Measurements from ENCODE around the gene CATSPERE.
"Not testable (repeated sequence)": the region's sequence is repeated elsewhere in the genome, so short reads cannot be mapped to it uniquely, and the experiment has no call there.

GRCh38 chr1:244500515-244500914 is 39.4 kb downstream of the CATSPERE start:
- TF ChIP-seq POLR2A, CTCF (IDR thresholded peaks at IDR 0.05): not testable (repeated sequence)
